Stomach (tissue), 4 donors: ENCODE measurements around the gene RHBDL1.

Experiments
- CTCF ChIP-seq, 7 experiments: fragments of 450-650 bp in 4 of 7; fragments of 200-600 bp in 3 of 7; sonication (generic) in 3 of 7; IDR thresholded peaks; one replicate each; pipeline ENCODE4 v1.5.1; 2016 to 2019; ENCODE audit warnings: antibody characterized with exemption in 7 of 7, control low read depth in 2 of 7, mild to moderate bottlenecking in 1 of 7
- POLR2AphosphoS5 ChIP-seq, 3 donors: sonication (generic); formaldehyde crosslinking; IDR thresholded peaks; one replicate each; pipeline ENCODE4 v1.6.1; 2016; ENCODE audit warnings: antibody characterized with exemption in 3 of 3

DNA sequence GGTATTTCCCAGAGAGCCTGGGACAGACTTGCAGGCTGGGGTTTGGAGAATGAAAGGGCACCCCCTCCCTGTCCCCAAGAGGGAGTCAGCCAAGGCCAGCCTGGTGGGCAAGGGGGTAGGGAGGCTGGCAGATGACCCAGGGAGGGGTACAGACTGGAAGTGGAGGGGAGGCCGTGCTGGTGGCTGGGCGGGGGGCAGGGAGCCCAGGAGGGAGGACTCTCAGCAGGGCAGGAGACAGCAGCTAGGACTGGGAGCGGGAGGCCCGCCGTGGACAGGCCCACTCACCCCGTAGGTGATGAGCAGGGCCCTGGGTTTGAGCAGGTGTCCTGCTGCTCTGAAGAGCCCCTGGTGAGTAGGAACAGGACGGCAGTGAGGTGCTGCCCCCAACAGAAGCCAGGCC, 40.5 kb upstream of the RHBDL1 start:
- no peak for TF ChIP-seq POLR2AphosphoS5 (IDR thresholded peaks at IDR 0.05)
- no peak for TF ChIP-seq CTCF (IDR thresholded peaks at IDR 0.05)
